OCI-LY3 (cell line): ENCODE measurements around the gene HOXA3.

Experiments
- EZH2phosphoT487 ChIP-seq: fragments of 200-600 bp; shearing (Covaris generic); IDR thresholded peaks from 2 replicates; pipeline ENCODE4 v1.6.1; 2018; ENCODE audit warnings: antibody characterized with exemption, mixed run types, low read depth
- TF ChIP-seq, protein P1 (sequence below): fragments of 200-600, 300-600 bp; sonication (generic); IDR thresholded peaks from 2 replicates; pipeline ENCODE4 v1.5.1; 2014; ENCODE audit warnings: antibody characterized with exemption, low read length, low read depth

GRCh38 chr7:27145914-27146412 lies 6.4 kb downstream of the HOXA3 start:
- TF ChIP-seq, protein P1, sequence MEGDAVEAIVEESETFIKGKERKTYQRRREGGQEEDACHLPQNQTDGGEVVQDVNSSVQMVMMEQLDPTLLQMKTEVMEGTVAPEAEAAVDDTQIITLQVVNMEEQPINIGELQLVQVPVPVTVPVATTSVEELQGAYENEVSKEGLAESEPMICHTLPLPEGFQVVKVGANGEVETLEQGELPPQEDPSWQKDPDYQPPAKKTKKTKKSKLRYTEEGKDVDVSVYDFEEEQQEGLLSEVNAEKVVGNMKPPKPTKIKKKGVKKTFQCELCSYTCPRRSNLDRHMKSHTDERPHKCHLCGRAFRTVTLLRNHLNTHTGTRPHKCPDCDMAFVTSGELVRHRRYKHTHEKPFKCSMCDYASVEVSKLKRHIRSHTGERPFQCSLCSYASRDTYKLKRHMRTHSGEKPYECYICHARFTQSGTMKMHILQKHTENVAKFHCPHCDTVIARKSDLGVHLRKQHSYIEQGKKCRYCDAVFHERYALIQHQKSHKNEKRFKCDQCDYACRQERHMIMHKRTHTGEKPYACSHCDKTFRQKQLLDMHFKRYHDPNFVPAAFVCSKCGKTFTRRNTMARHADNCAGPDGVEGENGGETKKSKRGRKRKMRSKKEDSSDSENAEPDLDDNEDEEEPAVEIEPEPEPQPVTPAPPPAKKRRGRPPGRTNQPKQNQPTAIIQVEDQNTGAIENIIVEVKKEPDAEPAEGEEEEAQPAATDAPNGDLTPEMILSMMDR: no peak
- TF ChIP-seq EZH2phosphoT487: no peak
